CD4-positive, alpha-beta T cell treated with Interleukin-6 at 100 ng/mL for 8 hours (primary cell): ENCODE results near the gene DDX20.
"Not testable (repeated sequence)": the region's sequence is repeated elsewhere in the genome, so short reads cannot be mapped to it uniquely, and the experiment has no call there.

Experiments used
- DNase-seq: peaks from one replicate; pipeline ENCODE4 v3.0.0-alpha.2; 2020; ENCODE audit warnings: mixed read lengths, low spot score

Gene DDX20

DNA sequence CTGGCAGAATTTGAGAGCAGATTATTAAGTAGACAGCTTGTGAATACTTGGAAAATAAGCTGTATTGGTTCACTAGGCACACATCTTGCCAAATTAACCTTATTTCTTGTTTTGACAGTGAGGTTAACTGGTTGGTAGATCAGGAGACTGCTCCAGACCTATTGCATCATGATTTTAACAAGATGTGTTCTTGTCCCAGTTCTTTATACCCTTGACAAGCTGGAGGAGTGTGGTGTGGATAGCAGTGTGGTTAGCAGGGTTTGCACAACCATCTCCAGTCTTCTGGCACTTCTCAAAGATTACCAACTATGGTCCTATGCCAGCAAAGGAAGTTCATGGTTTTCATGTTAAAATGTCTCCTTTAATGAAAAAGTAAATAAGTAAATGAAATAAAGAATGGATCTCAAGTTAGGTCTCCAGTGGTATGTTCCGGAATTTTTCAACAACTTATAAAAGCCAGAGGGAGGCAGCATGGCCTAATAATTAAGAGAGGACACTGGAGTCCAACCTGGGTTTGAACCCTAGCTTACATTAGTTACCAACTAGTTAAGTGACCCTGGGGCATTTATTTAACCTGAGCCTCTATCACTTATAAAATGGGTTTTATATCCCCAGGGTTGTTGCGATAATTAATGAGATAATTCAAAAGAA is 34.1 kb downstream of the DDX20 start:
- DNase-seq = no peak

- DNase-seq = no peak
These were observed 36.1 kb downstream of the DDX20 start for GRCh38 chr1:111791776-111792175.

DNA sequence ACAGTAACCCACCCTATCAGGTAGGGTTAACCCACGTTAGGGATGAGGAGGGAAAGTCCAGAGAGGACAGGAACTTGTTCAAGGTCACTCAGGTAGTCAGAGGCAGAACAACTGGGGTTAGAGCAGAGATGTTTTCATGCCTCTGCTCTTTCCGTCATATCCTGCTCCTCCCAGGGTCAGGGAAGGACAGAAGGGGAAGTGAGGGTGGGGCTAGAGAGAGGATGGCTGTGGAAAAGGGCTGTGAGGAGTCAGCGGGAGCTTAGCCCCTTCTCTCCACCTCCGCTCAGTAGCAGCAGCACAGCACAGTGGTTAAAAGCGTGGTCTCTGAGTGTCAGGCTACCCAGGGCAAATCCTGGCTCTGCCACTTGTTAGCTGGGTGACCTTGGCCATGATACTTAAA is 36.5 kb downstream of the DDX20 start:
- DNase-seq = no peak

DNA sequence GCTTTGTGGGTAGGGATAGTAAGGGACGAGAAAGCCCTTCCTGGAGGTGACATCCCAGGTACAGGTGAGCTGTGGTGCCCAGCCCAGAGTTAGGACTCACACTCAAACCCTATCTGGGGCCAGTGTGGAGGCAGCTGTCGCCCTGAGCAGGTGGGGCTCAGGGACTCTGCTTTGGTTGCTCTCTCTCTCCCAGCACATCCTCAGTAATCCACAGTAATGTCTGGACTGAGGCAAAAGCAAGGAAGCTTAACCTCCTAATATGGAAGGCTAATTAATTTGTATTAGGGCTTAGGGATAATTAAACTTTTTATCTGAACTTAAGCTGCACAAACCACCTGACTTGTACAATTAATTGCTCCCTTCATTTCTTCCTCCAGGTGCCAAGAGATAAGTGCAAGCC is 38.2 kb downstream of the DDX20 start:
- DNase-seq = no peak

GRCh38 chr1:111795401-111795800 is 39.7 kb downstream of the DDX20 start:
- no peak for DNase-seq

- no peak for DNase-seq
These were observed 42.9 kb downstream of the DDX20 start for GRCh38 chr1:111798580-111798979.

DNA sequence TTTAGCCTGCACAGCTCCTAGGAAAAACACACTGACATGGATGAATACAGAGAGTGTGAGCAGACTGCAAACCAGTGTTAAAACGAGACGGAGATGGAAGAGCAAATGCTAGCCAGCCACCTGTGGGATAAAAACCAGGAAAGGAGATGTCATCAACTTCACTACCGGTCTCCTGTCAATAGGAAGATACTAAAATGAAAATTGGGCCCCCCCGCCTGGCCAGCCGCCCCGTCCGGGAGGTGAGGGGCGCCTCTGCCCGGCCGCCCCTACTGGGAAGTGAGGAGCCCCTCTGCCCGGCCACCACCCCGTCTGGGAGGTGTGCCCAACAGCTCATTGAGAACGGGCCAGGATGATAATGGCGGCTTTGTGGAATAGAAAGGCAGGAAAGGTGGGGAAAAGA is 44.0 kb downstream of the DDX20 start:
- not testable (repeated sequence) for DNase-seq

DNA sequence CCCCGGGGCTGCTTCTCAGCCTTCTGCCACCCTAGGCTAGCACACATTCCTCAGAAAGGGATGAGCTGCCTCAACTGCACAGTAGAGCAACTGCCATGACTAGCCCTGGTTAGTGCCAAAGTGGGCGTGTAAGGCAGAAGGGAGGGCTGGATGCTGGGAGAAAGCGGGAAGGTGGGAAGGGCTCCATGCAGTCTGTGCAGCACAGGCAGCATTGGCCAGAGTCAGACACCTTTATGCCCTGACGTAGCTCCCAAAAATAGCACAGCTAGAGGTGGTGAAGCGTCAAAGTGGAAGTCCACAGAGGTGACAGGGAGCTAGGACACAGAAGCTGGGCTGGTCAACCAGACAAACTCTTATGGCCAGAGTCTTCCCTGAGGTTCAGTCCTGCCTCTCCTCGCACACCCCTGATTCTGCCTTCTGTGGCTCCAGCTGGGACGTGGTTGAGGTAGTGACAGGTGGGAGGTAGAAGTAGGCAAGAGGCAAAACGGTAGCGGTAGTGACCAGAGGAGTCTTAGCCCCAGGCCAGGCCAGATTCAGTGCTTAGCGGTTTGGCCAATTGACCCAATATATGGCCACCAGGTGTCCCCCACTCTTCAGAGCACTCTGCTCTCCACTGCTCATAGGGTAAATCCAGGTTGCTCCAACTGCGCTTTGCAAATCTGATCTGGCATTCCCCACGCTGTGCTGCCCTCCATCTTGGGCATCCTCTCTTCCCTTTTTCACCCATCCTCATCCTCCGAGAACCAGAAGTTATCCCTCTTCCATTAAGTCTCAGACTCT is 45.6 kb downstream of the DDX20 start:
- no peak for DNase-seq

GRCh38 chr1:111802110-111802509 is 46.4 kb downstream of the DDX20 start:
- DNase-seq = no peak

GRCh38 chr1:111802984-111803383 is 47.3 kb downstream of the DDX20 start:
- no peak for DNase-seq

- DNase-seq = no peak
These were observed 48.2 kb downstream of the DDX20 start for GRCh38 chr1:111803951-111804350.

DNA sequence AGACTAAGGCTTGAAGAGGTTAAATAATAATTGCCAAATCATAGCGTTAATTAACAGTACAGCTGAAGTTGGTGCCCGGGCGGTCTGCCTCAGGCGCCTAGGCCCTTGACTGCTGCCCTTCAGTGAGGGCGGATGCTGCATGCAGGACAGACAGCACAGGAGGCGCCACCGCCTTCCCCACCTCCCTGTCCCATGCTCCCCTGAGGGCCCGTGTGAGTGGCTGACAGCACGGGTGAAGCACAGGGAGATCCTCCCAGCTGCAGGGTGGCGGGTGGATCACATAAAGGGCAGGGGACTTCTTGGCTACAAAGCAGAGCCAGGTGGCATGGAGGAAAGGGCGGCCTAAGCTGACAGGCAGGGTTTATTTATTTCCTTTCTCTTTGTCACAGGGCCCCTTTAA is 49.1 kb downstream of the DDX20 start:
- no peak for DNase-seq

DNA sequence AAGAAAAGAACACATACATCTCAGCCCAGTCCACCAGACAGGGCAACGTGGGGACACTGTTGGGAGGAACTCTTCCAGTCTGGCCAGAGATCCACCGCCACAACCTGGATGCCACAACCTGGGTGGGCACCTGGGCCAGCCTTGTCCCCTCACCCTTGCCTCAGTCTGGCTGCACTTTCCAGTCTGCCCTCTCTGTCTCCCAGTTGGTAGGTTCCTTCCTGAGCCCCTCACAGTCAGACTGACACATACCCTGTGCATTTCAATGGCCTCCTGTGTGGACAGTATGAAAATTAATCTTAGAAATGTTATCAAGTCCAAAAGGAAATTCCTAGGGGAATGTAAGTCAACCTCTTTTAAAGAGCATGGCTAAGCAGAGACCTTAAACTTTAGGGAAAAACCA is 49.5 kb downstream of the DDX20 start:
- no peak for DNase-seq

GRCh38 chr1:111811891-111812290 is 56.2 kb downstream of the DDX20 start:
- no peak for DNase-seq

- no peak for DNase-seq
These were observed 56.6 kb downstream of the DDX20 start for GRCh38 chr1:111812306-111812705.

DNA sequence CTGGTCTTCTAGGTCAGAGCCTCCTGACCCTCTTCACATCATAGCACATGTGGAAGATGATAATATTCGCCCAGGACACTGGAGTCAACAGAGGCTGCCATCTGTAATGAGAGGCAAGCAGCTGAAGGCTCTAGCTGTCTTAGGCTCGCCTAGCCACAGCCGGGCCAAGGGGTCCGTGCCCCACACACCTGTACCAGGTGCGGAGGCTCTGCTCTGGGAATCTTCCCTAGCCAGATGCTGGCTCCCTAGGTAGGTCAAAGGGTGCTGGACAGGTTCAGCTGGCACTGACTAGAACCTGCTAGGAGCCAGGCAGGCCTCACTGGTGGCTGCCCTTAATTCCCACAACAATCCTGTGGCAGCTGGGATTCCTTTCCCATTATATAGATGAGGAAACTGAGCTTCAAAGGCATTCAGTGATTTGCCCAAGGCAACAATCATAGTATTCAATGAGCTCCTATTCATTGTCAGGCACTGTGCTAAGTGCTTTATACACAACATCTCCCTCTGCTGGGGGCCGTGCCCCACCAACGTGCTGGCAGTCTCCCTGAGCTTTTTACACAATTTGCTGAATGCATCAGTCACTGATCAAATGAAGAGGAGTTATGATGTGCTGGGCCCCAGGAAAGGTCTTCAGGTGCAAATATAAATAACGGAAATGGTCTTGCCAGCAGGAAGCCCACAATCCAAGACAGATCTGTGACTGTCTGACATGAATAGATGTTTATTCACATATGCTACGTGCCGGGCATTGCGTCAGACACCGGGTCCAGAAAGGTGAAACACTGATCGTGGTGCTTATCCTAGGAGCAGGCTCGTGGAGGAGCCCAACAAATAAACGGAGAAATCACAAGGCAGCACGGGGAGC is 58.0 kb downstream of the DDX20 start:
- no peak for DNase-seq

DNA sequence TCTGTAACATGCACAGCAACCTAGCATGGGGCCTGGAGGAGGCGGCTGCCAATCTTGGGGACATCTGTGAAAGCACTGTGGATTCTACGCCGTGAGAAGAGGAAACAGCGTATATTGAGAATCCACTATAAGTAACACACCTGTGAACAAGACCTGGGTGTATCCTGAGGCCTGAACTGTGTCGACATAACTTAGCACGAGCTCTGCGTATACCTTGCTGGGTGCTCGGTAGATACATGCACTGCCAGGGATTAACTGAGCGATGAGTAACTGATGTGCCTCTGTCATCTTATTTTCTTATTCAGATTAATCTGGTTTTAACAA is 58.6 kb downstream of the DDX20 start:
- DNase-seq = no peak

GRCh38 chr1:111814642-111815041 is 58.9 kb downstream of the DDX20 start:
- DNase-seq = no peak
